NCI-H345 treated with DMSO at 0.1 percent for 48 hours (cell line): ENCODE data around the gene POM121C.
"Not testable (repeated sequence)": the region's sequence is repeated elsewhere in the genome, so short reads cannot be mapped to it uniquely, and the experiment has no call there.

Experiments
- DNase-seq: peaks from one replicate; lab custom pipeline; 2025; ENCODE audit not compliant: unreplicated experiment; lab: John Stamatoyannopoulos, UW

Gene POM121C

DNA sequence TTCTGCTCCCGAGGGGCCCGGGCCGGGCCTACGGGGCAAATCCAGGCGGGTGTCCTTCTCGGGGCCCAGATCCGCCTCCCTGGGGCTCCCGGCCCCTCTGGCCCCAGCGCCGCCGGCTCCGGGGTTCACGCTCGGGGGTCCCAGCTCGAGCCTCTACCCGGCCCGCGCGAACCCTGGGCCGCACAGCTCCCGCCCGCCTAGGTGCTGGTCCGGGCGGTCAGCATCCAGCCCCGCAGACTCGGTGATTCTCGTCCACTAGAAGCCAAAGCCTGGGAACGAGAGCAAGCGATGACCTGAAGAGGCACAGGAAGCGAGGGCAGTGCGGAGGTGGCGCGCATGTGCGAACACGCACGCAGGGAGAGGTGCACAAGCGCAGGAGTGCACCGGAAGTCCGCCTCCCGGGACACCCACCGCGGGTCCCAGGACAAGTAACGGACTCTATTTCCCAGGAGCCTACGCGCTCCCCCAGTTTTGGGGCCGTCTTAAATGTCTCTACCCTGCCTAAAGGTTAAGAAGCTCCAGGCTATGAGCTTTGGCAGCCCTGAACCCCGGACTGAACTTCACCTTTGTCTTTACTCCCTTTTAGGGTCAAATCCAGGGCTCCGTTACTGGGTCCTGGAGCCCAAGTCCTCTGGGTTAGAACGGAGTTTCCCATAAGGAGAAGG lies at the start of gene POM121C:
TSS of gene POM121C (minus strand) at position 321 of the 665 bp plus-strand sequence. CDS start 44,803 bp downstream, outside the sequence.
- DNase-seq = peak; percentile 49

DNA sequence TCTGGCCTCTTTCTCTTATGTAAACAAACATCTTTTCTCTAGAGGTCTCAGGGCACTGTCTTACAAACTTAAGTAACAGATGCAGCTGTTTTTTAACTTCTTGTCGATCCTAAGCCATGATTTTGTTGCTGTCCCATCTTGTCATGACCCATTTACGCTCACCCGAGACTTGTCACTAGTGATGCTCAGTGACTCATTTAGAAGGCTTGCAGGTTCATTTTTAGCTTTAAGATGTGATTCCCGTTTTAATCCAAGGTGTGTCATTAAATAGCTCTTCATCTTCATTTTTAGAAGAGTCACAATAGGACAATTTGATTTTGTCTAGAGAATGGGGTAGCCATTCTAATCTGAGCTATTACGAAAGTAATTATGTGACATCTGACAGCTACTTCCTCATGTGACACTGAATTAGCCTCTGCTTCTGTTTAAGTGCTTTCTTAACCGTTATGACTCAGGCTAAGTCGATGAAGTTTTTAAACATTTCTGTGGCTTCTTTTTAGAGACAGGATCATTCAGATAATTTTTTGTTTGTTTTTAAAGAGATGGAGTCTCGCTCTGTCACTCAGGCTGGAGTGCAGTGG lies 48.7 kb upstream of the POM121C start:
- no peak for DNase-seq

DNA sequence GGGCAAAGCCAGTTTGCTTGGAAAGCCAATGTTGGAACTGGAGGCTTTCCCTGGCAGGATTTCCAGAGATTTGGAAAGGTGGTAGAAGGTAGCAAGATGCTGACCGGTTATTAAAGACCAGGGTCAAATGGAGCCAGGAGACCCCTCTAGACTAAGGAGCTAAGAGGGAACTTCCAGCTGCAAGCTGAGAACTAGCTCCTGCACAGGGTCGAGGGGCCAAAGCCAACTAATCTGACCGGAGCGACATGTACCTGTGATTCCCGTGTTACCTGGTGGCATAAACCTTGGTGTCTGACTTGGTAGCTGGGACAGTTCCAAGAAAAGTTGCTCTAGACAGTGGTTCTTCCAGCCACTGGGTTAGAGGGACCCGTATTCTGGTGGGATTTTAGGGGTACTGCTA lies 47.8 kb upstream of the POM121C start:
- no peak for DNase-seq

DNA sequence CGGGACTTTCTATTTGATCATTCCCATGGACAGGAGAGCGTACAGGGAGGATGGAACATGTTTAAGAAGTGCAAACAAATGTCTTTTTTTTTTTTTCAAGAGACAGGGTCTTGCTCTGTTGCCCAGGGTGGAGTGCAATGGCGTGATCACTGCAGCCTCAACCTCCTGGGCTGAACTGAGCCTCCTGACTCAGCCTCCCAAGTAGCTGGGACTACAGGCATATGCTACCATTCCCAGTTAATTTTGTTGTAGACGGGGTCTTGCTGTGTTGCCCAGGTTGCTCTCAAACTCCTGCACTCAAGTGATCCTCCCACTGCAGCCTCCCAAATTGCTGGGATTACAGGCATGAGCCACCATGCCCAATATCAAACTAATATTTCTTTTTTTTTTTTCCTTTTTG lies 46.5 kb upstream of the POM121C start:
- no peak for DNase-seq

DNA sequence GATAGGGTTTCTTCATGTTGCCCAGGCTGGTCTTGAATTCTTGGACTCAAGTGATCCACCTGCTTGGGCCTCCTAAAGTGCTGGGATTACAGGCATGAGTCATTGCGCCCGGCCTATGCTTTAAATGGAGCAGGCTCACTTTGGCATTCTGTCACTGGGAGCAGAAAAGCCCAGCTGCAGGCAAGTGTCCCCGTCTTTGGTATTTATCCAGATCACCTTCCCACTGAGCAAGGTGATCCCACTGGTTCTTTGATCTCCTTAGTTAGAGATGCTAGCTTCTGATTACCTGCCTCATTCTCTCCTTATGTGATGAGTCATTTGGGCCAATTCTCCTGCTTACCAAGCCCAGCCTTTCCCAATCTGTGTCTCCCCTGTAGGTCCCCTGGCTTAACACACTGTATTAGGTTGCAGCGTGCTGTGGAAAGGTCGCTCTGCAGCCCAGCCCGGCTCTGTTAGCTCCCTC lies 45.3 kb upstream of the POM121C start:
- no peak for DNase-seq

DNA sequence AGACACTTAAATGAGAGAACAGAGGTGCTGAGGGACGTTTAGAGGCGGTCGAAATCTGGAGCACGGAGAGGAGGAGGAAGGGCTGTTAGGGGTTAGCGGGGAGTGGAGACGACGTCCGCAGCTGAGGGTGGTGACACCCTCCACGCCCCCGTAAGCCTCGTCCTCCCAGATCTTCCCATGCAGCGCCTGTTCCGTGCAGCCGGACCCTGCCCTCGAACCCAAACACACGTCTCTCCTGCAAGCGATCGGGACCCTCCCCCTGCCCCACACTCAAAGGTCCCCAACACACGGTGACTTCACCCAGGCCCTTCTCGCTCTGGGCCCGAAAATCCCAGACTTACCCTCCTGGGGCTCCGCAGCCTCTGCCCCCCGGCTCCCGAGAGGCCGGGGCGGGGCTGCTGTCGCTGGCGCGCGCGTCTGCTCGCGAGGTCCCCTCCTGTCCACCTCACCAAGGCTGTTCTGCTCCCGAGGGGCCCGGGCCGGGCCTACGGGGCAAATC lies 41.2 kb upstream of the POM121C start:
- not testable (repeated sequence) for DNase-seq

DNA sequence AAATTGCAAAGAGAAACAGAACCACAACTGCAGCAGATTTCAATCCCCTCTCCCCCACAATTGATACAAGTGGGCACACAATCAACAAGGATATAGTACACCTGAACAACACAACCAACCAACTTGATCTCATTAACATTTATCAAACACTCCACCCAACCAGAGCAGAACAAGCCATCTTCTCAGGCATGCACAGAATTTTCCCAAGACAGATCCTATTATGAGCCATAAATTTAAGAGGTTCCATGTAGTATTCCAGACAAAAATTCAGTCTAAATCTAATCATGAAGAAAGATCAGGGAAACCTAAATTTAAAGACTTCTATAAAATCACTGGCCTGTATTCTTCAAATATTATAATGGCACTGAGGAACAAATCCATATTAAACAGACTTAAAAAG lies 35.6 kb upstream of the POM121C start:
- not testable (repeated sequence) for DNase-seq

DNA sequence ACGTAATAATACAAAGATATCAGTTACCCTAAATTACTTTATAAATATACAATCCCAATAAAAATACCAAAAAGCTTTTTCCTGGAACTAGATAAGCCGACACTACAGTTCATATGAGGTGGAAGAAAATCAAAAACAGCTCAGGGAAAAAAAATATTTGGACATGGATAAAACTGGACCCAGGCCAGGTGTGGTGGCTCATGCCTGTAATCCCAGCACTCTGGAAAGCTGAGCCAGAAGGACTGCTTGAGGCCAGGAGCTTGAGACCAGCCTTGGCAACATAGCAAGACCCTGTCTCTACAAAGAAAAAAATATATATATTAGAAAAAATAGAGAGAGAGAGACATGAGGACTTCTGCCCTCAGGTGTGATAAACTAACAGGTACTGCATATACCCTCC lies 32.7 kb upstream of the POM121C start:
- not testable (repeated sequence) for DNase-seq

DNA sequence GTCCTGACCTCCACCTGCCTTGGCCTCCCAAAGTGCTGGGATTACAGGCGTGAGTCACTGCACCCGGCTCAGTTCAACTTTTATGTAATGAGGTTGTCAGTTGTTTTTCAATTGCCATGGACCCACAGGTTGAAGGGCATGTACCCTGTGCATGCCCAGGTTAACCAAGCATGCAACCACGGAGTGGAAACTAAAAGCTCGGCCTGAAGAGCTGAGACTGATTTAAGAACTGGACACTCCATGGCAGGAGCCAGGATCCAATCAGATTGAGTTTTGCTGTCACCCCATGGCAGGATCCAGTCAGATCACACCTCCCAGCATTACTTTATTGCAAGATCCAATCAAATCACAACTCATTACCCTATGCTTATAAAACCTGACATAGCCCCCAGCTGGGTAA lies 22.9 kb upstream of the POM121C start:
- not testable (repeated sequence) for DNase-seq

DNA sequence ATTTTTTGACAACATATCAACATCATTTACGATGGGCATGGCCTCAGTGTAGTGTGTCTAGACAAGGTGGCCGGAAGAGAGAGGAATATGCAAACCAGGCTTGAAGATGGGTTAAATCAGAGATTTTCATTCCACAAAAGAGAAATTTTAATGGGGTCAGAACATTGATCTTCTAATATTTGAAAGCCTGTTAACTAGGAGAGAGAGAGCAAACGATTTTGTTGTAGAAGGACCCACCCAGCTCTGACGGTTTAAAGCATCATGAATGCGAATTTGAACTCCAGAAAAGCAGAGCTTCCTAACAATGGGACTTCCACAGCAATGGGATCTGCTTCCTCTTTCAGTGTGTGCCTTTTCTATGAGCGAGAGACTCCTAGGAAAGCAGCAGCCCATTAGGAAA lies 5.9 kb upstream of the POM121C start, which contains the start of gene SPDYE5:
TSS of gene SPDYE5 (plus strand) at position 301 of the 400 bp plus-strand sequence. CDS start 1,728 bp downstream, outside the sequence.
- DNase-seq = not testable (repeated sequence)

DNA sequence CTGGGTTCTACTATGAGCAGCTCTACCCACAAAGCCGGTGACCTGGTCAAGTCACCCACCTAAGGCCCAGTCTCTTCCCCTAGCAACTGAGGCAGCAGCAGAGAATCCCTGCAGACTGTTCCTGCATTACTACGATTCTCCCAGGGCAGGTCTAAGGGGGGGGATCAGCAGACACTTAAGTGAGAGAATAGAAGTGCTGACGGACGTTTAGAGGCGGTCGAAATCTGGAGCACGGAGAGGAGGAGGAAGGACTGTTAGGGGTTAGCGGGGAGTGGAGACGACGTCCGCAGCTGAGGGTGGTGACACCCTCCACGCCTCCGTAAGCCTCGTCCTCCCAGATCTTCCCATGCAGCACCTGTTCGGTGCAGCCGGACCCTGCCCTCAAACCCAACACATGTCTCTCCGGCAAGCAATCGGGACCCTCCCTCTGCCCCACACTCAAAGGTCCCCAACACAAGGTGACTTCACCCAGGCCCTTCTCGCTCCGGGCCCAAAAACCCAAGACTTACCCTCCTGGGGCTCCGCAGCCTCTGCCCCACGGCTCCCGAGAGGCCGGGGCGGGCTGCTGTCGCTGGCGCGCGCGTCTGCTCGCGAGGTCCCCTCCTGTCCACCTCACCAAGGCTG lies 632 bp downstream of the POM121C start:
- not testable (repeated sequence) for DNase-seq

DNA sequence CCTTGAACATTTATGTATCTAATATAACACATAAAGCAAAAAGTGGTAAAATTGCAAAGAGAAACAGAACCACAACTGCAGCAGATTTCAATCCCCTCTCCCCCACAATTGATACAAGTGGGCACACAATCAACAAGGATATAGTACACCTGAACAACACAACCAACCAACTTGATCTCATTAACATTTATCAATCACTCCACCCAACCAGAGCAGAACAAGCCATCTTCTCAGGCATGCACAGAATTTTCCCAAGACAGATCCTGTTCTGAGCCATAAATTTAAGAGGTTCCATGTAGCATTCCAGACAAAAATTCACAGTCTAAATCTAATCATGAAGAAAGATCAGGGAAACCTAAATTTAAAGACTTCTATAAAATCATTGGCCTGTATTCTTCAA lies 5.8 kb downstream of the POM121C start:
- not testable (repeated sequence) for DNase-seq

DNA sequence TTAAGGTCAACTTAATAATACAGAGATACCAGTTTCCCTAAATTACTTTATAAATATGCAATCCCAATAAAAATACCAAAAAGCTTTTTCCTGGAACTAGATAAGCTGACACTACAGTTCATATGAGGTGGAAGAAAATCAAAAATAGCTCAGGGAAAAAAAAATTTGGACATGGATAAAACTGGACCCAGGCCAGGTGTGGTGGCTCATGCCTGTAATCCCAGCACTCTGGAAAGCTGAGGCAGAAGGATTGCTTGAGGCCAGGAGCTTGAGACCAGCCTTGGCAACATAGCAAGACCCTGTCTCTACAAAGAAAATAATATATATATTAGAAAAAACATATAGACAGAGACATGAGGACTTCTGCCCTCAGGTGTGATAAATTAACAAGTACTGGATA lies 8.6 kb downstream of the POM121C start:
- DNase-seq = not testable (repeated sequence)

DNA sequence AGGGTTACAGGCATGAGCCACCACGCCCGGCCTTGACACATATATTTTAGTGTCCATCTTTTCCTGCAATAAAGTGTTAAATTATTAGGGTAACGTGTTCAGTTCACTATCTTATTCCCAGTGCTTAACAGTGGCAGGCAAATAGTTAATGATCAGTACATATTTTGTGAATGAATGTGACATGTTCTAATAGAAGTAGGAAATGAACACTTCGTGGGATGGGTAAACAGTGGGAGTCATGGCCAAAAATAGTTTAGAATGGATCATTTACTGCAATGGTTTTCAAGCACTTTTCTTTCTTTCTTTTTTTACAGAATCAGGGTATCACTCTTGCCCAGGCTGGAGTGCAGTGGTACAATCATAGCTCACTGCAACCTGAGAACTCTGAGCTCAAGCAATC lies 15.9 kb downstream of the POM121C start:
- DNase-seq = not testable (repeated sequence)

DNA sequence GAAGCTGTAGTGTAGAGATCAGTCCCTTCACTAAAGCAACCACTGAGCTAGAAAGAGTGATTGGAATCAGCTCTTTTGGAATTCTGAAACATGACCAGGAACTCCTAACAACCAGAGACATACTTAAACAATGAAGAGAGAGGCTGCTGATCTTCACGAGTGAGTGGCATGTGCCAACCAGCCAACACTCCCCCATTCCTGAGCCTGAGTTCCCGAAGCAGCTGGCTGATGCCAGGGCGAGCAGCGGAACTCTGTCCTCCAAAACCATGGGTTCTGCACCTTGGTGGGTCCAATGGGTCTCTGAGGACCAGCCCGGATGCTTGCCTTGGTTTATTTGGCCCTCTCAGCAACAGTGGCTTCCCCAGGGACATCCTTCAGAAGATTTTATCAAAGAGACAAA lies 25.6 kb downstream of the POM121C start:
- not testable (repeated sequence) for DNase-seq

DNA sequence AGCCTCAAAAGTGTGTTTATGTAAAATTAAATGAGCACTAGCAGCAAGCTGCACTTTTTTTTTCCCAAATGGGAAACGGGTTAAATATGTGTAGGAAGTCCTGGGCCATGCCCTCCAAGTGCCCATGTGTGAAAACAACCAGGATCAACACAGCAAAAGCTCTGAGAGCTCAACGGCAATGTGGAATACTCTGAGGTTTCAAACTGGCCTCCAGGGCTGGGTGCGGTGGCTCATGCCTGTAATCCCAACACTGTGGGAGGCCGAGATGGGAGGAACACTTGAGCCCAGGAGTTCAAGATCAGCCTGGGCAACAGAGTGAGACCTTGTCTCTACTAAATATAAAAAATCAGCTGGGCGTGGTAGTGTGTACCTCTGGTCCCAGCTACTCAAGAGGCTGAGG lies 28.1 kb downstream of the POM121C start:
- not testable (repeated sequence) for DNase-seq

DNA sequence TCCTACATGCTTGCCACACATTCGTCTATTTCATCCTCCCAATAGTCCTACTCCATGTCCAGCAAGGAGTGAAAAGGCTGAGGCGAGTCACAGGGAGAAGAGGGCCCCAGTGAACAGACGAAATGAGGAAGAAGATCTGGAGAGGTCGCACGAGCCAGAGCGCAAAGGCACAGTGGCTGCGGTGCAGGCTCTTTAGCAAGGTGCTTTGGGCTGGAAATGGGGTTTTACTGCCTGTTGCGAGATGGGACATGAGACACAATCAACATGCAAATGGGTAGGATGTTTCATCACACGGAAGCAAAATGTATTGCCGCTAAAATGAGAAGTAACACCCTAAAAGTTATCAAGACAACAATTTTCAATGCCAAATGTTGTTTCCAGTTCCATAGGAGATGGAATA lies 29.7 kb downstream of the POM121C start:
- not testable (repeated sequence) for DNase-seq

DNA sequence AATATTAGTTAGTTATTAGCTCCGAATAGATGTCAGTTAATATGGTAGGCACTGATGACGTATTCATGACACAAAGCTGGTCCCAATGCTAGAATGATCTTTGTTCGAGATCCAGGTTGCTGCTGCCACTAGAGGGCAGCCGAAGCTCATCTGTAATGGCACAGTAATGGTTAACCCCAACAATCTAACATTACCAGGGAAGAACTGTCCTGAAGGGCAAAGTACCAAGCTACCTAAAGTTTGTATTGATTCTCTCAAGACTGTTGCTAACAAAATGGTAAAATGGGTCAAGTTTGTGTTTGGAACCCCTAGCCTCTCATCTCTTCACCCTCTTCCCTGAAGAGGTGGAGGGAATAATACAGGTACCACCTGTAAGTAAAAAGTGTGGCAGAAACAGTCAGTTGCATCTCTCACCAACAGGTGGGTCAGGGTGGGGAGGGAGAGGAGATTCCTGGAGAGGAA lies 33.6 kb downstream of the POM121C start:
- not testable (repeated sequence) for DNase-seq

DNA sequence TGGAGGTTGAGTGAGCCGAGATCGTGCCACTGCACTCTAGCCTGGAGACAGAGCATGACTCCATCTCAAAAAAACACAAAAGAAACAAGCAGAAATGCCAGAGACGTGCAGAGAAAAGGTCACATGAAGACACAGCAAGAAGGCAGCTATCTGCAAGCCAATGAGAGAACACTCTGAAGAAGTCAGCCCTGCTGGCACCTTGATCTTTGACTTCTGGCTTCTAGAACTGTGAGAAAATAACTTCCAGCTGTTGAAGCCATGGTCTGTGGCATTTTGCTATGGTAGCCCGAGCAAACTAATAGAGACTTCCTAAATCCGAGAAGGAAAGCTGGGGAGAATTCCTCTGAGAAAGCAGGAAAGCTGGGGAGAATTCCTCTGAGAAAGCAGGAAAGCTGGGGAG lies 36.2 kb downstream of the POM121C start:
- DNase-seq = not testable (repeated sequence)

DNA sequence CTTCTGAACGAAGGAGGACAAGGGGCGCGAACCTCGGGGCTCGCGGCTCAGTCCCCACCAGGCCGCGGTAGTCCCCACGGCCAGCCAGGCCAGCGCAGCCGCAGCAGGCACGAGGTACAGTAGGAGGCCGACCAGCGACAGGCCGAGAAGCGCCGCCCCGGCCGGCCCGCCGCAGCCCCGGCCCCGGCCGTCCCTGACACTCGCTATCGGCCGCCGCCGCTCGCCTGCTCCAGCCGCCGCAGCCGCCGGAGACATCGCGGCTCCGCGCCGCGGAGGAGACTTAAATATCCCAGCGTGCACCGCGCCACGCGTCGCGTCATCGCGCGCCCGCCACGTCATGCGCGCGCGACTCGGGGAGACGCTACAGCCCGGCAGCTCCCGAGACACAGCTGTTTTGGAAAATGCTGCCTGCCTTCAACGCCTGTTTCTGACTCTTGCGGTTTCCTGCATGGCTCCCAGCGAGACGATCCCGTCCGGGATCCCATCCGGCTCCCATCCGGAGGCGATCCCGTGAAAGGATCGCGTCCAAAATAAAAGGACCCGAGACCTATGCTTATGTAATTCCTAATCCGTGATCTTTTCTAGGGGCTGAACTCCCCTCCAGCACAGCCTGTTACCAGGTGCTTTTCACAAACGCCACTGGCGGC lies 43.5 kb downstream of the POM121C start:
- DNase-seq = not testable (repeated sequence)

DNA sequence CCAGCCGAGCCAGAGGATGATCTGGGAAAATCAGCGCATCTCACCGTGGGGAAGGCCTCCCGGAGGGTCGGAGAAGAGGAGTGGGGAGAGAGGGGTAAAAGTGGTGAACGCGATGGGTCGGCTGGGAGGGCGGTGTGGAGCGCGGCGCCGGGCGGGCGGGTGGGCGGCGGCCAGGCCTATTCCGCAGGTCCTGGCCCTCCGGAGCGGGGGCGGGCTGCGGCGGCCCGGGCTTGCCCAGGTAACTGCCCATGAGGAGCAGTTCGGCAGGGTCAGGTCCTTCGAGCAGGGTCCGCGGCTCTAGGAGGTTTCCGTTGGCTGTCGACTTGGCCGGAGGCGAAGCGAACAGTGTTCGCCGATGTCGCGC lies 44.0 kb downstream of the POM121C start:
- not testable (repeated sequence) for DNase-seq
